IMR-90 (cell line): ENCODE results near the gene AUTS2. TPM values are rescaled to one million over a fixed set of nuclear protein-coding genes. Genes with fewer than 3 reads are reported as not detected.

Source experiments
- ATAC-seq: fragments of 200-7000 bp; cut with Tn5 transposase; 2 replicates; pipeline ENCODE4 v1.9.1; 2020; ENCODE audit warnings: low read depth, mild to moderate bottlenecking, moderate library complexity
- BruUV-seq: library from RNA; stranded (reverse); fragments of 400-500 nt; replicated peaks from 2 replicates; lab custom pipeline; 2021; lab: Mats Ljungman, UMichigan
- CTCF ChIA-PET: fragments of 300-600 bp; formaldehyde crosslinking; extraction: SDS; loops from one replicate; lab custom pipeline; 2021; ENCODE audit warnings: antibody characterized with exemption; lab: Yijun Ruan, JAX
- POLR2A ChIA-PET: fragments of 300-600 bp; sonication (Branson Sonifier 250); formaldehyde crosslinking; loops from one replicate; lab custom pipeline; 2022; ENCODE audit warnings: antibody characterized with exemption; ENCODE audit not compliant: unreplicated experiment; lab: Charles Lee
- DNase-seq: peaks from one replicate; pipeline ENCODE4 v3.0.0; 2013
- H2AFZ ChIP-seq: replicated peaks from 2 replicates; pipeline ENCODE3; 2013; ENCODE audit warnings: low read length, mild to moderate bottlenecking; ENCODE audit not compliant: poor library complexity
- H2AK5ac ChIP-seq: 2 replicates; pipeline ENCODE4 v1.6.1; 2013; ENCODE audit warnings: low read depth, low read length, inconsistent platforms
- H2AK9ac ChIP-seq: replicated peaks from 2 replicates; pipeline ENCODE3; 2013; ENCODE audit warnings: mild to moderate bottlenecking, low read depth, low read length, moderate library complexity; ENCODE audit not compliant: poor library complexity
- H2BK120ac ChIP-seq: 2 replicates; pipeline ENCODE4 v1.6.1; 2013; ENCODE audit warnings: low read depth, low read length, inconsistent platforms
- H2BK15ac ChIP-seq: 3 replicates; pipeline ENCODE4 v1.6.1; 2013; ENCODE audit warnings: low read depth, low read length, inconsistent platforms
- H2BK20ac ChIP-seq: 2 replicates; pipeline ENCODE4 v1.6.1; 2013; ENCODE audit warnings: low read depth, mild to moderate bottlenecking, inconsistent platforms, low read length, moderate library complexity
- H2BK5ac ChIP-seq: 2 replicates; pipeline ENCODE4 v1.6.1; 2013; ENCODE audit warnings: mild to moderate bottlenecking, low read depth, low read length, inconsistent platforms; ENCODE audit not compliant: poor library complexity, severe bottlenecking
- H3K14ac ChIP-seq: replicated peaks from 2 replicates; pipeline ENCODE4 v1.6.1; 2013; ENCODE audit warnings: low read depth, low read length, inconsistent platforms
- H3K18ac ChIP-seq: 2 replicates; pipeline ENCODE4 v1.6.1; 2013; ENCODE audit warnings: low read depth, low read length, control low read depth
- H3K23ac ChIP-seq: 2 replicates; pipeline ENCODE4 v1.6.1; 2013; ENCODE audit warnings: low read depth, low read length, inconsistent platforms
- H3K27ac ChIP-seq: 2 replicates; pipeline ENCODE4 v1.5.1; 2013; ENCODE audit warnings: mild to moderate bottlenecking, control low read depth, low read length; ENCODE audit not compliant: insufficient read depth
- H3K27me3 ChIP-seq: 2 replicates; pipeline ENCODE4 v1.6.1; 2013; ENCODE audit warnings: low read length; ENCODE audit not compliant: control insufficient read depth, insufficient read depth
- H3K36me3 ChIP-seq: 2 replicates; pipeline ENCODE4 v1.6.1; 2013; ENCODE audit warnings: low read length, mixed read lengths; ENCODE audit not compliant: control insufficient read depth, insufficient read depth
- H3K4ac ChIP-seq: 2 replicates; pipeline ENCODE4 v1.6.1; 2013; ENCODE audit warnings: low read depth, low read length, inconsistent platforms
- H3K4me1 ChIP-seq: 2 replicates; pipeline ENCODE4 v1.6.1; 2013; ENCODE audit warnings: low read length, mixed read lengths; ENCODE audit not compliant: control insufficient read depth, insufficient read depth
- H3K4me2 ChIP-seq: 2 replicates; pipeline ENCODE4 v1.6.1; 2013; ENCODE audit warnings: low read depth, mild to moderate bottlenecking, control low read depth, low read length, moderate library complexity
- H3K4me3 ChIP-seq: 2 replicates; pipeline ENCODE4 v1.5.1; 2013; ENCODE audit warnings: low read depth, mild to moderate bottlenecking, control low read depth, low read length, moderate library complexity; ENCODE audit not compliant: insufficient read depth
- H3K56ac ChIP-seq: 2 replicates; pipeline ENCODE4 v1.6.1; 2013; ENCODE audit warnings: low read length, inconsistent platforms; ENCODE audit not compliant: insufficient read depth; ENCODE audit errors: extremely low read depth
- H3K79me1 ChIP-seq, 2 experiments: 2 replicates each; pipeline ENCODE4 v1.6.1; 2013; ENCODE audit warnings: low read length in 2 of 2, inconsistent platforms in 1 of 2, low read depth in 1 of 2
- H3K9ac ChIP-seq: 2 replicates; pipeline ENCODE4 v1.6.1; 2013; ENCODE audit warnings: low read depth, low read length, control low read depth
- H3K9me1 ChIP-seq: 2 replicates; pipeline ENCODE4 v1.6.1; 2013; ENCODE audit warnings: low read length, inconsistent platforms; ENCODE audit not compliant: insufficient read depth
- H3K9me3 ChIP-seq: 2 replicates; pipeline ENCODE4 v1.6.1; 2013; ENCODE audit warnings: low read length; ENCODE audit not compliant: control insufficient read depth, insufficient read depth
- H4K20me1 ChIP-seq: 2 replicates; pipeline ENCODE4 v1.6.1; 2013; ENCODE audit warnings: low read length, inconsistent platforms; ENCODE audit not compliant: insufficient read depth
- H4K5ac ChIP-seq: 2 replicates; pipeline ENCODE4 v1.6.1; 2013; ENCODE audit warnings: mild to moderate bottlenecking, low read depth, low read length, control low read depth
- H4K8ac ChIP-seq, 2 experiments: 2 replicates each; pipeline ENCODE4 v1.6.1; 2013; ENCODE audit warnings: low read depth in 2 of 2, low read length in 2 of 2, control low read depth in 1 of 2, inconsistent platforms in 1 of 2
- H4K91ac ChIP-seq: 2 replicates; pipeline ENCODE4 v1.6.1; 2013; ENCODE audit warnings: low read depth, low read length, inconsistent platforms; ENCODE audit not compliant: insufficient read depth
- FOS ChIP-seq: fragments of 150-350 bp; IDR thresholded peaks from 2 replicates; pipeline ENCODE4 v1.6.1; 2016; ENCODE audit warnings: low read depth, low read length
- MAFK ChIP-seq: IDR thresholded peaks from 2 replicates; pipeline ENCODE4 v1.6.1; 2012; ENCODE audit warnings: low read depth, low read length, improper control_type of control experiment
- MXI1 ChIP-seq: IDR thresholded peaks from 2 replicates; pipeline ENCODE4 v1.6.1; 2012; ENCODE audit warnings: low read depth, mild to moderate bottlenecking, low read length, moderate library complexity, borderline replicate concordance
- NFE2L2 ChIP-seq: fragments of 150-350 bp; IDR thresholded peaks from 2 replicates; pipeline ENCODE4 v1.6.1; 2016; ENCODE audit warnings: low read depth, mild to moderate bottlenecking, low read length
- RAD21 ChIP-seq: IDR thresholded peaks from 2 replicates; pipeline ENCODE4 v1.6.1; 2012; ENCODE audit warnings: low read length, improper control_type of control experiment
- USF2 ChIP-seq: fragments of 150-350 bp; IDR thresholded peaks from 2 replicates; pipeline ENCODE4 v1.6.1; 2017; ENCODE audit warnings: mild to moderate bottlenecking, antibody characterized with exemption, low read length, low read depth
- WGBS, 2 experiments: methylation state at CpG; one replicate each; pipeline versions ENCODE4 v1.1.5 to v1.1.7; 2013; ENCODE audit warnings: missing lambda C conversion rate in 2 of 2; ENCODE audit not compliant: insufficient read length in 1 of 2; ENCODE audit errors: extremely low coverage in 2 of 2; 5-methylcytosine and 5-hydroxymethylcytosine counted together
- dilution Hi-C: fragments of 300-500 bp; cut with HindIII; formaldehyde crosslinking; loops from one replicate; pipeline ENCODE4 v1.14.3; 2018; ENCODE audit warnings: low sequenced_read_pairs; ENCODE audit not compliant: unreplicated experiment
- in situ Hi-C: fragments of 300-500 bp; cut with MboI; formaldehyde crosslinking; loops from 3 replicates; pipeline ENCODE4 v1.14.3; 2019; ENCODE audit warnings: low sequenced_read_pairs, inconsistent platforms, mixed read lengths
- intact Hi-C: fragments of 100-400 bp; cut with micrococcal nuclease; formaldehyde crosslinking; loops from 2 replicates; pipeline ENCODE4 v1.10.0; 2022
- polyA plus RNA-seq, 3 experiments: library from polyadenylated mRNA; depleted of rRNA; stranded (reverse); fragments of >200 nt; gene quantifications; 2 replicates each; pipeline ENCODE4 v1.2.3, GENCODE V29; 2012; ENCODE audit warnings: low replicate concordance in 1 of 3
- total RNA-seq: library from RNA; depleted of rRNA; stranded (reverse); fragments of >200 nt; gene quantifications from 2 replicates; pipeline ENCODE4 v1.2.3, GENCODE V29; 2012
- TF ChIP-seq, protein P1 (sequence below): conservative IDR thresholded peaks from 2 replicates; pipeline ENCODE4 v1.5.1; 2012; ENCODE audit warnings: mild to moderate bottlenecking, low read depth, low read length, improper control_type of control experiment

The AUTS2 gene
- total and polyA plus RNA-seq, 2 of the 4 experiments (the other 2 are of a cell fraction), result 0.90 to 3.0 TPM

- H3K4me2 ChIP-seq, result no peak overlapping the region
- H3K27me3 ChIP-seq, result no peaks in the 10 kb centered on the region
- TF ChIP-seq FOS, result no peak
- no peak for TF ChIP-seq RAD21
- TF ChIP-seq MXI1, result no peak
- no peak for TF ChIP-seq MAFK
- TF ChIP-seq, protein P1, sequence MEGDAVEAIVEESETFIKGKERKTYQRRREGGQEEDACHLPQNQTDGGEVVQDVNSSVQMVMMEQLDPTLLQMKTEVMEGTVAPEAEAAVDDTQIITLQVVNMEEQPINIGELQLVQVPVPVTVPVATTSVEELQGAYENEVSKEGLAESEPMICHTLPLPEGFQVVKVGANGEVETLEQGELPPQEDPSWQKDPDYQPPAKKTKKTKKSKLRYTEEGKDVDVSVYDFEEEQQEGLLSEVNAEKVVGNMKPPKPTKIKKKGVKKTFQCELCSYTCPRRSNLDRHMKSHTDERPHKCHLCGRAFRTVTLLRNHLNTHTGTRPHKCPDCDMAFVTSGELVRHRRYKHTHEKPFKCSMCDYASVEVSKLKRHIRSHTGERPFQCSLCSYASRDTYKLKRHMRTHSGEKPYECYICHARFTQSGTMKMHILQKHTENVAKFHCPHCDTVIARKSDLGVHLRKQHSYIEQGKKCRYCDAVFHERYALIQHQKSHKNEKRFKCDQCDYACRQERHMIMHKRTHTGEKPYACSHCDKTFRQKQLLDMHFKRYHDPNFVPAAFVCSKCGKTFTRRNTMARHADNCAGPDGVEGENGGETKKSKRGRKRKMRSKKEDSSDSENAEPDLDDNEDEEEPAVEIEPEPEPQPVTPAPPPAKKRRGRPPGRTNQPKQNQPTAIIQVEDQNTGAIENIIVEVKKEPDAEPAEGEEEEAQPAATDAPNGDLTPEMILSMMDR, result no peak
- no peak for TF ChIP-seq USF2
- TF ChIP-seq NFE2L2, result no peak
- H2BK5ac ChIP-seq, result no peak overlapping the region
- H3K4ac ChIP-seq, result no peak overlapping the region
- no peak overlapping the region for H2BK120ac ChIP-seq
- dilution Hi-C loops, result no loop called here
- H3K18ac ChIP-seq, result no peak overlapping the region
- CTCF ChIA-PET, result no interaction called here
- no peak overlapping the region for H3K56ac ChIP-seq
- no peak overlapping the region for H2BK20ac ChIP-seq
- H2AK9ac ChIP-seq, result no peak overlapping the region
- no peak overlapping the region for H3K4me3 ChIP-seq
- no CpG with 5 or more reads among the region's 6 CpGs for WGBS, 2 experiments
- H3K9ac ChIP-seq, result no peak overlapping the region
- in situ Hi-C loops, result no loop called here
- H4K91ac ChIP-seq, result no peak overlapping the region
- POLR2A ChIA-PET, result no interaction called here
- H3K9me1 ChIP-seq, result no peaks in the 10 kb centered on the region
- no peak for DNase-seq
- H2AK5ac ChIP-seq, result no peak overlapping the region
- ATAC-seq, result no peak
- no peak overlapping the region for H4K8ac ChIP-seq
- no peak overlapping the region for H3K23ac ChIP-seq
- 0 out of 2 replicates have a peak, but pooled peaks cover 4% of the 10 kb centered on the region for H3K9me3 ChIP-seq
- H4K20me1 ChIP-seq, result no peaks in the 10 kb centered on the region
- BruUV-seq, result no TSS peak
- no peaks in the 10 kb centered on the region for H3K4me1 ChIP-seq
- H3K14ac ChIP-seq, result no peak overlapping the region
- no peak overlapping the region for H2AFZ ChIP-seq
- no peak overlapping the region for H2BK15ac ChIP-seq
- intact Hi-C loops, result no loop called here
- no peaks in the 10 kb centered on the region for H3K79me1 ChIP-seq
- no peak overlapping the region for H4K5ac ChIP-seq
- H3K36me3 ChIP-seq, result no peaks in the 10 kb centered on the region
- no peak overlapping the region for H3K27ac ChIP-seq
Observed at GRCh38 chr7:70321016-70321590, 722.8 kb downstream of the AUTS2 start.
